Ishikawa (cell line): ENCODE results near the gene KIAA1755.

ENCODE experiments used
- CEBPB ChIP-seq: IDR thresholded peaks from 2 replicates; pipeline ENCODE4 v1.6.1; 2012
- CREB1 ChIP-seq: IDR thresholded peaks from 2 replicates; pipeline ENCODE4 v1.6.1; 2012; ENCODE audit warnings: low read depth
- EGR1 ChIP-seq: IDR thresholded peaks from 2 replicates; pipeline ENCODE4 v1.6.1; 2012
- EP300 ChIP-seq: IDR thresholded peaks from 2 replicates; pipeline ENCODE4 v1.6.1; 2012; ENCODE audit warnings: borderline replicate concordance
- FOXM1 ChIP-seq: IDR thresholded peaks from 2 replicates; pipeline ENCODE4 v1.6.1; 2012; ENCODE audit warnings: low read depth, borderline replicate concordance
- NFIC ChIP-seq: IDR thresholded peaks from 2 replicates; pipeline ENCODE4 v1.6.1; 2012
- RAD21 ChIP-seq: IDR thresholded peaks from 2 replicates; pipeline ENCODE4 v1.6.1; 2012; ENCODE audit warnings: low read depth
- TAF1 ChIP-seq: IDR thresholded peaks from 2 replicates; pipeline ENCODE4 v1.6.1; 2012; ENCODE audit warnings: low read depth, mild to moderate bottlenecking
- TCF12 ChIP-seq: IDR thresholded peaks from 2 replicates; pipeline ENCODE4 v1.6.1; 2012; ENCODE audit warnings: low read depth
- TEAD4 ChIP-seq: IDR thresholded peaks from 2 replicates; pipeline ENCODE4 v1.6.1; 2012
- YY1 ChIP-seq: IDR thresholded peaks from 2 replicates; pipeline ENCODE4 v1.6.1; 2012; ENCODE audit warnings: low read depth
- ZBTB7A ChIP-seq: IDR thresholded peaks from 2 replicates; pipeline ENCODE4 v1.6.1; 2012; ENCODE audit warnings: low read depth
- TF ChIP-seq, protein P1 (sequence below): IDR thresholded peaks from 2 replicates; pipeline ENCODE4 v1.6.1; 2012
- TF ChIP-seq, protein P2 (sequence below): IDR thresholded peaks from 2 replicates; pipeline ENCODE4 v1.6.1; 2012
- TF ChIP-seq, protein P3 (sequence below): IDR thresholded peaks from 2 replicates; pipeline ENCODE4 v1.6.1; 2012; ENCODE audit warnings: low read depth, mild to moderate bottlenecking

Gene KIAA1755

DNA sequence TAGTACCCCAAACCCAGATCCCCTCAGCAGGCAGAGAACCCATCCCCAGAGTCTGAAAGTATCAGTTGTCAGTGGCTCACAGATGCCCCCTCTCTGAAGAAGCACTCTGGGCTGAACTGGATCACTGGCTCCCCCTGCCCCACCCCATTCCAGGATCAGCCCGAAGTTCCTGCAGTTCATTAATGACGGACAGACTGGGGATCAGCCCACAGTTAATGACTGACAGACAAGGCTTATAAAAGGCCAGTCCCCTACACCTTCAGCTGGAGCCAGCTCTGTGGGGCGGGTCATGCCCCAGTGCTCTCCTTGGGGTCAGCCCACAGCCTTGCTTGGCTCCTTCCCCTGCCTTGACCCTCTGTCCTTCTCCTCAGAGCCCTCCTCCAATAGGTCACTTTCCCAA lies 21.7 kb downstream of the KIAA1755 start:
- TF ChIP-seq EGR1 (no peak), ZBTB7A (no peak), RAD21 (no peak), CREB1 (no peak)
- TF ChIP-seq, protein P1, sequence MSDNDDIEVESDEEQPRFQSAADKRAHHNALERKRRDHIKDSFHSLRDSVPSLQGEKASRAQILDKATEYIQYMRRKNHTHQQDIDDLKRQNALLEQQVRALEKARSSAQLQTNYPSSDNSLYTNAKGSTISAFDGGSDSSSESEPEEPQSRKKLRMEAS = no peak

DNA sequence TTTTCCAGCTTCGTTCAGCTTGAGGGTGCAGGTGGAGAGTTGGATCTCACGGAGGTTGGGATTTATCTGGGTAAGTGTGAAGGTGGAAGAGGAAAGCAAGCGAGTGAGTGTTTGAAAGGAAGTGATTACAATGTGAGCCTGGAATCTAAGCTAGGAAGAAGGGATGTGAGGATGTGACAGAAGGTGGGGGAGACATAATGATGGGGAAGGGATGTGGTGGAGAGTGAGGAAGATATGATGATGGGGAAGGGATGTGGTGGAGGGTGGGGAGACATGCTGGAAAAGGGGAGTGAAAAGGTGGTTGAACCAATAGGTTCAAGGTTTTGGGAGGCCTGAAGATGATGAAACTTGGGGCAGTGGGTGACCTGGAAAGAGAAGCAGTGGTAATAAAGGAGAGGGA lies 23.2 kb downstream of the KIAA1755 start:
- TF ChIP-seq, protein P2, sequence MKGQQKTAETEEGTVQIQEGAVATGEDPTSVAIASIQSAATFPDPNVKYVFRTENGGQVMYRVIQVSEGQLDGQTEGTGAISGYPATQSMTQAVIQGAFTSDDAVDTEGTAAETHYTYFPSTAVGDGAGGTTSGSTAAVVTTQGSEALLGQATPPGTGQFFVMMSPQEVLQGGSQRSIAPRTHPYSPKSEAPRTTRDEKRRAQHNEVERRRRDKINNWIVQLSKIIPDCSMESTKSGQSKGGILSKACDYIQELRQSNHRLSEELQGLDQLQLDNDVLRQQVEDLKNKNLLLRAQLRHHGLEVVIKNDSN = no peak
- TF ChIP-seq CEBPB (no peak), FOXM1 (no peak), TEAD4 (no peak), EP300 (no peak), EGR1 (no peak), TCF12 (no peak), TAF1 (no peak), CREB1 (no peak), RAD21 (no peak), NFIC (no peak), YY1 (no peak), ZBTB7A (no peak)
- TF ChIP-seq, protein P3, sequence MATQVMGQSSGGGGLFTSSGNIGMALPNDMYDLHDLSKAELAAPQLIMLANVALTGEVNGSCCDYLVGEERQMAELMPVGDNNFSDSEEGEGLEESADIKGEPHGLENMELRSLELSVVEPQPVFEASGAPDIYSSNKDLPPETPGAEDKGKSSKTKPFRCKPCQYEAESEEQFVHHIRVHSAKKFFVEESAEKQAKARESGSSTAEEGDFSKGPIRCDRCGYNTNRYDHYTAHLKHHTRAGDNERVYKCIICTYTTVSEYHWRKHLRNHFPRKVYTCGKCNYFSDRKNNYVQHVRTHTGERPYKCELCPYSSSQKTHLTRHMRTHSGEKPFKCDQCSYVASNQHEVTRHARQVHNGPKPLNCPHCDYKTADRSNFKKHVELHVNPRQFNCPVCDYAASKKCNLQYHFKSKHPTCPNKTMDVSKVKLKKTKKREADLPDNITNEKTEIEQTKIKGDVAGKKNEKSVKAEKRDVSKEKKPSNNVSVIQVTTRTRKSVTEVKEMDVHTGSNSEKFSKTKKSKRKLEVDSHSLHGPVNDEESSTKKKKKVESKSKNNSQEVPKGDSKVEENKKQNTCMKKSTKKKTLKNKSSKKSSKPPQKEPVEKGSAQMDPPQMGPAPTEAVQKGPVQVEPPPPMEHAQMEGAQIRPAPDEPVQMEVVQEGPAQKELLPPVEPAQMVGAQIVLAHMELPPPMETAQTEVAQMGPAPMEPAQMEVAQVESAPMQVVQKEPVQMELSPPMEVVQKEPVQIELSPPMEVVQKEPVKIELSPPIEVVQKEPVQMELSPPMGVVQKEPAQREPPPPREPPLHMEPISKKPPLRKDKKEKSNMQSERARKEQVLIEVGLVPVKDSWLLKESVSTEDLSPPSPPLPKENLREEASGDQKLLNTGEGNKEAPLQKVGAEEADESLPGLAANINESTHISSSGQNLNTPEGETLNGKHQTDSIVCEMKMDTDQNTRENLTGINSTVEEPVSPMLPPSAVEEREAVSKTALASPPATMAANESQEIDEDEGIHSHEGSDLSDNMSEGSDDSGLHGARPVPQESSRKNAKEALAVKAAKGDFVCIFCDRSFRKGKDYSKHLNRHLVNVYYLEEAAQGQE = no peak
- TF ChIP-seq, protein P1 = no peak

DNA sequence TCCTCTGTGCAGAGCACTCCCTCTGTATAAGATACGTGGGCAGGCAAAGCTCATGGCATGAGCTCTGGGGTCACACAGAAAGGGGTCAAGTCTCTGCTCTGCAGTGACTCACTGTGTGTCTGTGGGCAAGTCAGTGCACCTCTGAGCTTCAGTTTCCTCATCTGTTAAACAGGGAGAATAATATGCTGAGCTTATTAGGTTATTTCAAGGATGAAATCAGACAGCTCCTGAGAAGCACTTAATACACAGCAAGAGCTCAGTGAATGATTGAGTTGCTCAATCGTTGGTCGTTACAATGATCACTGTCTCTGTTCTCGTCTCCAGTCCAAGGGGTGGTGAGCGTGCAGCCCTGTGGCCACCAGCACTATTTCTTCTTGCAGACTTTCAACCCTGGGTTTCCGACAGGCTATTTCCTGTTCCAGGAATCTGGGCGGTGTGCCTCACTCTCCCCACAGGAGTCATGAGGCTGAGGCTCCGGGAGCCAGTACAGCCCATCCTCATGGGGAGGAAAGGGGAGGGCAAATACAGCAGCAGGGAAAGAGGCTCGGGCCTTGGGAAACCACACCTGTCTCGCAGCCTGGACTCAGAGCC lies 28.9 kb downstream of the KIAA1755 start:
- TF ChIP-seq NFIC (no peak), EP300 (no peak), TEAD4 (no peak), EGR1 (no peak), TCF12 (no peak), YY1 (no peak), ZBTB7A (no peak)
- TF ChIP-seq, protein P2 = no peak

DNA sequence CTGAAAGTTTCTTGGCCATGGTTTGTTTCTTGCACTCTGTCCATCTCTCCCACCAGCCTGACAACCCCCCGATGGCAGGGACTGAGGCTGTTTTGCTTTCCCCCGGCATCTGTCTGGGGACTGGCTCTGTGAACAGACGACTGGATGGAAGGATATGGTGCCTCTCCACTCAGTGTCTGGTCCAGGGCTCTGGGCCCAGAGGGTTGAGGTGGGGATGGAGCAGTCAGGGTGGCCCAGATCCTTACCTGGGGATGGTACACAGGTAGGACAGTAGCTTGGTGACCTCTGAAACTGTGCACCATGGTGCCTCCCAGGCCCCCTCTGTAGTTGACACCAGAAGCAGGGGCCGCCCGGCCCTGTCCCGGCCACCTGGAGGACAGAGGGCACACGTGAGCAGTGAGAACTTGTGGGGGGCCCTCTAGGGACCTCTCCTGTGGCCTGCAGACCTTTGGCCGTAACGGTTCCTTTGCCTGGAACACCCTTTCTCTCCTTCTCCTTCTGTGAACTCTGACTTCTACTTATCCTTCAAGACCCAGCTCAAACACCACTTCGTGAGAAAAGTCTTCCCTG lies 29.5 kb downstream of the KIAA1755 start:
- TF ChIP-seq EGR1 = no peak
- TF ChIP-seq YY1 = no peak
- no peak for TF ChIP-seq TAF1
- TF ChIP-seq FOXM1 = no peak
- TF ChIP-seq CEBPB = no peak
- no peak for TF ChIP-seq RAD21
- no peak for TF ChIP-seq ZBTB7A
- TF ChIP-seq, protein P2 = no peak
- no peak for TF ChIP-seq EP300
- no peak for TF ChIP-seq CREB1
- TF ChIP-seq, protein P3 = no peak
- TF ChIP-seq, protein P1 = no peak
- TF ChIP-seq TEAD4 = no peak
- TF ChIP-seq NFIC = no peak

DNA sequence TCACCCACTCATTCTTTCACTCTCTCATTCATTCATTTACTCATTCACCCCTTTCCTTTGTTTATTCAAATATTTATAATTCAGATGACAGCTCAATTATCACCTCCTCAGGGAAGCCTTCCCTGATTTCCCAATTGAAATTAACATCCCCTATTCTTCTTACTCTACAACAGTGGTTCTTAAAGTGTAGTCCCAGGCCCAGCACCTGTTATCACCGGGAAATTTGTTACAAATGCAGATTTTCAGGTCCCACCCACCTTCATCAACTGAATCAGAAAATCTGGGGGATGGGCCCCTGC lies 30.3 kb downstream of the KIAA1755 start:
- TF ChIP-seq RAD21 (no peak), TAF1 (no peak), YY1 (no peak), TEAD4 (no peak), CEBPB (no peak), NFIC (no peak), FOXM1 (no peak)
- TF ChIP-seq, protein P3 = no peak
